ENCODE data around the gene LRRC4C. TPM values are rescaled to one million over a fixed set of nuclear protein-coding genes. Genes with fewer than 3 reads are reported as not detected.

The LRRC4C gene
- total RNA-seq, 1 experiment from 2014 or later, result not detected

- Mint-ChIP-seq H3K4me3 (ENCODE audit: low read depth, unreplicated experiment) (no peak overlapping the region), H3K4me1 (ENCODE audit: low read depth, unreplicated experiment) (no peaks in the 10 kb centered on the region), H3K27me3 (ENCODE audit: unreplicated experiment) (no peaks in the 10 kb centered on the region), H3K9me3 (ENCODE audit: low read depth, unreplicated experiment) (peaks cover 8% of the 10 kb centered on the region), H3K27ac (ENCODE audit: unreplicated experiment) (no peak overlapping the region), H3K36me3 (ENCODE audit: insufficient read depth, unreplicated experiment) (no peaks in the 10 kb centered on the region)
- TF ChIP-seq CTCF (IDR thresholded peaks at IDR 0.05; ENCODE audit: unreplicated experiment), result no peak
- DNase-seq, result no peak
- CTCF ChIA-PET, result no interaction called here
- BruUV-seq (replicated peaks), result no TSS peak
- intact Hi-C loops (cut with micrococcal nuclease; ENCODE audit: unreplicated experiment), result no loop called here
These were observed 38.5 kb upstream of the LRRC4C start for GRCh38 chr11:41497974-41498373.

DNA sequence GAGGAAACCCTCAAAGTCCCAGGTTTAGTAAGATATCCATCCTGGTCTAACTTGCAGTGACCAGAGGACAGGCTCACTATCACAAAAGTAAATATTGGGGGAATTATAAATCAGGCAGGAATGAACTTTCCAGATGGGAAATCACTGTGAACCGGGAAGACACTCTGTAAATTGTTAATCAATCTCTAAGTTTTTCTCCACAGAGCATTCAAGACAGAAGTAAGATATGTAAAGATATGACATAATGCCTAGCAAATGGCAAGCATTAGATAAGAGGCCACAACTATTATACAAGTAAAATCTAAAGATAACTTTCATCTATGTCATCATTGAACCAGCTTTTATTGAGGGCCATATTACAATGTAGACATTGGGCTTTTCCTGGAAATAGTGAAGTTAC, 35.3 kb upstream of the LRRC4C start:
- intact Hi-C loops (cut with micrococcal nuclease; ENCODE audit: unreplicated experiment), result no loop called here
- no peaks in the 10 kb centered on the region for H3K36me3 Mint-ChIP-seq (ENCODE audit: insufficient read depth, unreplicated experiment)
- no peak overlapping the region for H3K4me3 Mint-ChIP-seq (ENCODE audit: low read depth, unreplicated experiment)
- no peaks in the 10 kb centered on the region for H3K27me3 Mint-ChIP-seq (ENCODE audit: unreplicated experiment)
- CTCF ChIA-PET, result no interaction called here
- BruUV-seq (replicated peaks), result no TSS peak
- TF ChIP-seq CTCF (IDR thresholded peaks at IDR 0.05; ENCODE audit: unreplicated experiment), result no peak
- no peaks in the 10 kb centered on the region for H3K4me1 Mint-ChIP-seq (ENCODE audit: low read depth, unreplicated experiment)
- H3K27ac Mint-ChIP-seq (ENCODE audit: unreplicated experiment), result no peak overlapping the region
- no peak for DNase-seq
- H3K9me3 Mint-ChIP-seq (ENCODE audit: low read depth, unreplicated experiment), result peaks cover 5% of the 10 kb centered on the region

- CTCF ChIA-PET, result no interaction called here
- no TSS peak for BruUV-seq (replicated peaks)
- no peak overlapping the region for H3K27ac Mint-ChIP-seq (ENCODE audit: unreplicated experiment)
- DNase-seq, result no peak
- no peaks in the 10 kb centered on the region for H3K4me1 Mint-ChIP-seq (ENCODE audit: low read depth, unreplicated experiment)
- intact Hi-C loops (cut with micrococcal nuclease; ENCODE audit: unreplicated experiment), result no loop called here
- H3K27me3 Mint-ChIP-seq (ENCODE audit: unreplicated experiment), result no peaks in the 10 kb centered on the region
- no peaks in the 10 kb centered on the region for H3K36me3 Mint-ChIP-seq (ENCODE audit: insufficient read depth, unreplicated experiment)
- no peak overlapping the region for H3K4me3 Mint-ChIP-seq (ENCODE audit: low read depth, unreplicated experiment)
- peaks cover 12% of the 10 kb centered on the region for H3K9me3 Mint-ChIP-seq (ENCODE audit: low read depth, unreplicated experiment)
- no peak for TF ChIP-seq CTCF (IDR thresholded peaks at IDR 0.05; ENCODE audit: unreplicated experiment)
These were observed 27.0 kb upstream of the LRRC4C start for GRCh38 chr11:41486424-41486823.

- no peak for DNase-seq
- intact Hi-C loops (cut with micrococcal nuclease; ENCODE audit: unreplicated experiment), result no loop called here
- Mint-ChIP-seq H3K4me3 (ENCODE audit: low read depth, unreplicated experiment) (no peak overlapping the region), H3K27ac (ENCODE audit: unreplicated experiment) (no peak overlapping the region), H3K4me1 (ENCODE audit: low read depth, unreplicated experiment) (no peaks in the 10 kb centered on the region), H3K36me3 (ENCODE audit: insufficient read depth, unreplicated experiment) (no peaks in the 10 kb centered on the region), H3K9me3 (ENCODE audit: low read depth, unreplicated experiment) (peaks cover 13% of the 10 kb centered on the region), H3K27me3 (ENCODE audit: unreplicated experiment) (no peaks in the 10 kb centered on the region)
- CTCF ChIA-PET, result no interaction called here
- TF ChIP-seq CTCF (IDR thresholded peaks at IDR 0.05; ENCODE audit: unreplicated experiment), result no peak
- BruUV-seq (replicated peaks), result no TSS peak
These were observed 24.5 kb upstream of the LRRC4C start for GRCh38 chr11:41483956-41484355.

DNA sequence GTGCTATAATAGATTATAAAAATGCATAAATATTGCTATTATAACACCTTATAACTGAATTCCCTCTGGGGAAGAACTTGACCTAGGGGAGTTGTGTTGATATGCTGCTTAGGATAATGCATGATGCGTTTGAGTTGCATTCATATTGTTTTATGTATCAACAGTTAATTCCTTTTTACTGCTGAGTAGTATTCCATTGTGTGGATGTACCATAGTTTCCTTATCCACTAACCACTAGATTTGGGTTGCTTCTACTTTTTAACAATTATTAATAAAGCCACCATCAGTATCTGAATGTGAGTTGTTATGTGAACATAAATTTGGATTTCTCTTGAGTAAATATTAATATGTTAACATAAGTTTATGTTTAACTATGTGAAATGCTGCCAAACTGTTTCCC, 19.7 kb upstream of the LRRC4C start:
- Mint-ChIP-seq H3K4me3 (ENCODE audit: low read depth, unreplicated experiment) (no peak overlapping the region), H3K4me1 (ENCODE audit: low read depth, unreplicated experiment) (no peaks in the 10 kb centered on the region)
- CTCF ChIA-PET, result no interaction called here

More for the DNA sequence above, 19.7 kb upstream of the LRRC4C start:
- no TSS peak for BruUV-seq (replicated peaks)
- intact Hi-C loops (cut with micrococcal nuclease; ENCODE audit: unreplicated experiment), result no loop called here
- TF ChIP-seq CTCF (IDR thresholded peaks at IDR 0.05; ENCODE audit: unreplicated experiment), result no peak
- no peaks in the 10 kb centered on the region for H3K36me3 Mint-ChIP-seq (ENCODE audit: insufficient read depth, unreplicated experiment)
- H3K27ac Mint-ChIP-seq (ENCODE audit: unreplicated experiment), result no peak overlapping the region
- no peaks in the 10 kb centered on the region for H3K27me3 Mint-ChIP-seq (ENCODE audit: unreplicated experiment)
- H3K9me3 Mint-ChIP-seq (ENCODE audit: low read depth, unreplicated experiment), result peaks cover 8% of the 10 kb centered on the region
- no peak for DNase-seq
